ENCODE data around the gene HKDC1.
"Not testable (repeated sequence)": the region's sequence is repeated elsewhere in the genome, so short reads cannot be mapped to it uniquely, and the experiment has no call there.

DNA sequence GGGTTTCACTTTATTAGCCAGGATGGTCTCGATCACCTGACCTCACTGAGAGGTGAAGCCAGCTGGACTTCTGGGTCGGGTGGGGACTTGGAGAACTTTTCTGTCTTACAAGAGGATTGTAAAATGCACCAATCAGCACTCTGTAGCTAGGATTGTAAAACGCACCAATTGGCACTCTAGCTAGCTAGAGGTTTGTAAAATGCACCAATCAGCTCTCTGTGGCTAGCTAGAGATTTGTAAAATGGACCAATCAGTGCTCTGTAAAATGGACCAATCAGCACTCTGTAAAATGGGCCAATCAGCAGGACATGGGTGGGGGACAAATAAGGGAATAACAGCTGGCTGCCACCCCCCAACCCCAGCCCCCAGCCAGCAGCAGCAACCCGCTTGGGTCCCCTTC is 44.8 kb upstream of the HKDC1 start:
- not testable (repeated sequence) for TF ChIP-seq CTCF (IDR thresholded peaks at IDR 0.05 in 2 of 3, conservative IDR thresholded peaks at IDR 0.05 in 1 of 3; ENCODE audit: borderline replicate concordance in 1 of 3, insufficient read depth in 1 of 3, low read depth in 2 of 3, low read length in 2 of 3); POLR2A (IDR thresholded peaks at IDR 0.05; ENCODE audit: borderline replicate concordance, extremely low read depth, insufficient read depth, insufficient read length); EZH2 (IDR thresholded peaks at IDR 0.05); JUND (IDR thresholded peaks at IDR 0.05); EZH2phosphoT487 (IDR thresholded peaks at IDR 0.05; ENCODE audit: borderline replicate concordance); CBX3 (IDR thresholded peaks at IDR 0.05; ENCODE audit: low read depth)
